Ovary (tissue), 9 donors: ENCODE results near the gene ATG16L2. TPM values are rescaled to one million over a fixed set of nuclear protein-coding genes. Genes with fewer than 3 reads are reported as not detected.

Source experiments
- DNase-seq, 5 donors: peaks; one replicate each; pipeline ENCODE4 v3.0.0-alpha.2; 2019 to 2020
- H3K27ac ChIP-seq, 2 donors: fragments of 200-600 bp; one replicate each; pipeline versions ENCODE4 v1.5.1 to v1.8.0; 2019 to 2022
- H3K27me3 ChIP-seq: fragments of 200-600 bp; one replicate; pipeline ENCODE4 v1.8.0; 2022
- H3K36me3 ChIP-seq: fragments of 200-600 bp; sonication (generic); one replicate; pipeline ENCODE4 v1.5.1; 2019
- H3K4me1 ChIP-seq: one replicate; pipeline ENCODE4 v1.8.1; 2013; ENCODE audit warnings: mild to moderate bottlenecking, moderate library complexity; ENCODE audit not compliant: insufficient read depth
- H3K4me3 ChIP-seq: fragments of 200-600 bp; sonication (generic); one replicate; pipeline ENCODE4 v1.5.1; 2017
- H3K9me3 ChIP-seq, 2 donors: fragments of 200-600 bp in 1 of 2; sonication (generic) in 1 of 2; one replicate each; pipeline versions ENCODE4 v1.5.1 to v1.8.1; 2013 to 2019; ENCODE audit warnings: mild to moderate bottlenecking in 1 of 2, moderate library complexity in 1 of 2
- CTCF ChIP-seq, 3 donors: fragments of 450-650 bp in 2 of 3; fragments of 200-600 bp in 1 of 3; IDR thresholded peaks; one replicate each; pipeline versions ENCODE4 v1.5.1 to v1.8.0; 2016 to 2022; ENCODE audit warnings: antibody characterized with exemption in 3 of 3, mild to moderate bottlenecking in 1 of 3
- EP300 ChIP-seq: sonication (generic); formaldehyde crosslinking; IDR thresholded peaks from one replicate; pipeline ENCODE4 v1.6.1; 2017; ENCODE audit warnings: antibody characterized with exemption
- POLR2A ChIP-seq: fragments of 450-650 bp; IDR thresholded peaks from one replicate; pipeline ENCODE4 v1.6.1; 2017; ENCODE audit warnings: antibody characterized with exemption, mild to moderate bottlenecking, moderate library complexity
- WGBS, 3 donors: extraction: QIAGEN DNeasy Blood & Tissue Kit in 1 of 3; methylation state at CpG; one replicate each; pipeline versions ENCODE4 v1.1.5 to v1.1.7; 2013 to 2017; 5-methylcytosine and 5-hydroxymethylcytosine counted together
- intact Hi-C, 4 donors: fragments of 100-400 bp; cut with DNase I; formaldehyde crosslinking; loops; one replicate each; pipeline versions ENCODE4 v1.11.0 to v1.15.1; 2022 to 2023
- polyA plus RNA-seq, 2 donors: library from polyadenylated mRNA; stranded (reverse); fragments of 200-250 nt in 1 of 2; fragments of 350-450 nt in 1 of 2; fragmentation: Illumina TruSeq in 1 of 2; extraction: RNeasy Lipid Tissue Mini Kit (QIAGEN cat#74804) in 1 of 2; gene quantifications; one replicate each; pipeline ENCODE4 v1.2.3, GENCODE V29; 2013 to 2014
- total RNA-seq, 7 donors: library from RNA; depleted of rRNA in 2 of 7; stranded (reverse); fragments of >200 nt in 2 of 7; fragmentation: NEBNext Ultra II Directional in 3 of 7; extraction: Animal tissue kit (Norgen Biotek cat#: 25700) in 3 of 7; gene quantifications; one replicate each; pipeline versions ENCODE4 v1.1.0 to v1.2.4, GENCODE V29; 2016 to 2023
- donor health status: DM: no; HTN: no; CAD: no; lungs with moderate emphysema.
- donor health status: DM: no; HTN: no; CAD: no.
- donor health status: Bipolar disorder and iron deficiency.
- donor health status: DM: yes; HTN: yes; CAD: no.
- donor health status: DM: no; HTN: no; CAD: no.
- donor health status: DM: yes; HTN: yes; CAD: no.

Gene ATG16L2
- total and polyA plus RNA-seq, 9 donors, result 21.8 to 42.3 (median 30.3) TPM

GRCh38 chr11:72840780-72841179, 26.6 kb downstream of the ATG16L2 start:
- intact Hi-C loops, result no loop called here
- no peaks in the 10 kb centered on the region for H3K27me3 ChIP-seq
- no peak overlapping the region for H3K27ac ChIP-seq
- TF ChIP-seq POLR2A (no peak), CTCF (IDR thresholded peaks at IDR 0.05) (no peak), EP300 (no peak)
- no peak overlapping the region for H3K4me3 ChIP-seq
- no peaks in the 10 kb centered on the region for H3K36me3 ChIP-seq
- no peak for DNase-seq
- no peaks in the 10 kb centered on the region for H3K9me3 ChIP-seq
- peaks cover 10% of the 10 kb centered on the region for H3K4me1 ChIP-seq
- WGBS, 3 donors, result 88 to 92% (median 88%) methylated on average over 4 of the region's 4 CpGs

GRCh38 chr11:72841397-72841796, 27.2 kb downstream of the ATG16L2 start:
- Histone ChIP-seq H3K36me3 (no peaks in the 10 kb centered on the region), H3K9me3 (no peaks in the 10 kb centered on the region)
- intact Hi-C loops, result no loop called here

GRCh38 chr11:72842126-72842525, 27.9 kb downstream of the ATG16L2 start:
- WGBS, 3 donors, result 78 to 89% (median 81%) methylated on average over 5 of the region's 5 CpGs
- H3K4me1 ChIP-seq, result peaks cover 6% of the 10 kb centered on the region
- TF ChIP-seq POLR2A, result no peak
- no peak for TF ChIP-seq EP300
- no peak for TF ChIP-seq CTCF (IDR thresholded peaks at IDR 0.05)
- DNase-seq, result no peak
- no peak overlapping the region for H3K4me3 ChIP-seq
- H3K27ac ChIP-seq, result no peak overlapping the region
- no peaks in the 10 kb centered on the region for H3K9me3 ChIP-seq
- intact Hi-C loops, result no loop called here
- H3K36me3 ChIP-seq, result no peaks in the 10 kb centered on the region
- H3K27me3 ChIP-seq, result no peaks in the 10 kb centered on the region

More at GRCh38 chr11:72841397-72841796, 27.2 kb downstream of the ATG16L2 start:
- H3K4me1 ChIP-seq, result peaks cover 6% of the 10 kb centered on the region
- 90 to 96% (median 93%) methylated on average over 7 of the region's 7 CpGs for WGBS, 3 donors
- H3K27me3 ChIP-seq, result no peaks in the 10 kb centered on the region
- no peak overlapping the region for H3K27ac ChIP-seq
- TF ChIP-seq CTCF (IDR thresholded peaks at IDR 0.05), result no peak
- H3K4me3 ChIP-seq, result no peak overlapping the region
- no peak for DNase-seq

- peaks cover 3% of the 10 kb centered on the region for H3K4me1 ChIP-seq
- TF ChIP-seq POLR2A (no peak), EP300 (no peak), CTCF (IDR thresholded peaks at IDR 0.05) (no peak)
- intact Hi-C loops, result no loop called here
- no peak overlapping the region for H3K27ac ChIP-seq
- H3K9me3 ChIP-seq, result no peaks in the 10 kb centered on the region
- no peak overlapping the region for H3K4me3 ChIP-seq
- no peaks in the 10 kb centered on the region for H3K36me3 ChIP-seq
- 79 to 87% (median 86%) methylated on average over 14 of the region's 14 CpGs for WGBS, 3 donors
- H3K27me3 ChIP-seq, result no peaks in the 10 kb centered on the region
- no peak for DNase-seq
These were observed 28.6 kb downstream of the ATG16L2 start for GRCh38 chr11:72842653-72843330.
